Measurements from ENCODE around the gene BORCS6.

The BORCS6 gene

GRCh38 chr17:8210761-8211458 lies 20.9 kb upstream of the BORCS6 start:
- no peak for DNase-seq

DNA sequence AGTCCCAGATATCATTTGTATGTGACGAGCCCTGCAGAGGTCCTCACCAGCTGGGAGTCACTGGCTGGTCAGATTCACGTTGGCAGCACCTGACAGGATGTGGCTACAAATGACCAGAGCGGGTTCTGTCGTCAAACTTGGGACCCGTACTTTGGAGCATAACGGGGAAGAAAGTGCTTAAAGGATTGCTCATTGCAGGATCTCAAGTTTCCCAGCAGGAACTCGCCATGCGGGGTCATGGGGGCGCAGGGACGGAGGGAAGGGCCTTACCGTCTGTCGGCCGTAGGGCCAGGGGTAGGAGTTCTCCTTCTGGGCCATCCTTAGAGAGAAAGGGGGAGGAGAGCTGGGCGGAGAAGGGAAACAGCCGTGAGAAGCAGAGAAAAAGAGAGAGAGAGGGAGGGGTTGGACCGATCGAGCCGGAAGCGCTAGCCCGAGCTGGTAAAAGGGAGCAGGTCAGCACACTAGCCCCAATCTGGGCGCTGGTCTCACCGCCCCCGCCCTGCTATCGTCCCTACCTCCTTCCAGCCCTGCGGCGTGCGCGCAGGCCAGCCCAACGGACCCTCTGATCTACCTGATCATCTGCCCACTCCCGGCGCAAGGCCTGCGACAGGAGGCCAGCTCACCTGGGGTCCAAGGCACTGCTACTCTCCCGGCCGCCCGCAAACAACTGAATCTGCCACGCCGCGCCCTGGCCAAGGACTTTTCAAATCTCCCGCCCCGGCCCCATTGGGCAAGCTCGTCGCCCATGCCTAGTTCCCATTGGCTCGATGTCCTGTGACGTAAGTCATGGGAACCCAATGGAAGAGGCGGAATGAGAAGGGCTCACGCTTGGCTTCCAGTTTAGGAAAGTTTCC lies 20.2 kb upstream of the BORCS6 start, which contains the start of gene AURKB:
Gene AURKB (minus strand): TSS at position 669 of the 854 bp plus-strand sequence. CDS start 351 bp downstream, at position 318.
- peak; percentile 68 for DNase-seq

GRCh38 chr17:8206536-8206935 lies 16.6 kb upstream of the BORCS6 start:
- no peak for DNase-seq

GRCh38 chr17:8204761-8205555 lies 15.0 kb upstream of the BORCS6 start:
- DNase-seq: no peak

DNA sequence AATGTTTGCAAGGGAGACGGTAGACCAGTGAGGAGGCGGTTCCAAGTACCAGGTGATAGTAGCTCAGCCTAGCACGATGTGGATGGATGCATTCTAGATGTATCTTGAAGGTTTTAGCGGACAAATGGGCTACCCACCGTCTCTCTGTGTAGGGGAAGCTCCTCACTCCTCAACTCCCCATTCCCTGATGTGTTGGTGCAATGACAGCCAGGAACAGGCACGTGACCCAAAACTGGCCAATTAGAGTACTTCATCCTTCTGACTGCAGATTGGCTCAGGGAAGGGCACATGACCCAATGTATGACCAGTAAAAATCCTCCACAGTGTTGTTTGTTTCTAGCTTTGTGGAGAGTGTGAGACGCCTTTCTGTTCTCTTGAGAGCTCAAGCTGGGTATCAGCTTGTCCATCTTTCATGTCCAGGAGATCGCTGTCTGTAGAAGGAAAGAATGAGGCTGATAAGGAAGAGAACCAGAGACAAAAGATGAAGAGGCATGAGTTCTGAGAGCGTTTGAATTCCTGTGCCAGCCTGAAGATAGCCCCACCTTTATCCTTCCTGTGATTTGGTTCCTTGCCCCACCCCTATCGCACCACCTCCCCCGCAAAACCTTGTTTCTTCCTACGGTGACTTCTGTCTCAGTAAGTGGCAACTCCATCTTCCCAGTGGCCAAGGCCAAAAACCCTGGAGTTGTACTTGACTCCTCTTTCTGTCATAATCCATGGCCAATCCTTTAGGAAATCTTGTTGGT lies 2.3 kb upstream of the BORCS6 start:
- no peak for DNase-seq

DNA sequence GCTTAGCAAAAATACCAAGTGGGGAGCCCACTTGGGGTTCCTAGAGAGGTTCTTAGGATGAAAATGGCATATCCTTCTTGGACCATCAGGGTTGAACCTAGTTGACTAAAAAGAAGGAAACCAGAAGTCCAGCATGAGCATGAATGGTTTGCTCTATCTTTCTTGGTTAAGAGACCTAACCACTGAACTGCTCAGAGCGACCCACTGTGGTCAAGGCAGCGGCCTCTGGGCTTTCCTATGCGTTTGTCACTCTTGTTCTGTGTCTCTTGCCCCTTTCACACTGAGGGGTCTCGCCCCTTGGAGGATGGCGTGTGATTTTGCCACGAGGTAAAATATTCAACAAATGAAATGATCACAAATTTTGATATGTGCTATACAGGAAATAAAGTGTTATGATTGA lies 526 bp upstream of the BORCS6 start:
- DNase-seq: no peak

DNA sequence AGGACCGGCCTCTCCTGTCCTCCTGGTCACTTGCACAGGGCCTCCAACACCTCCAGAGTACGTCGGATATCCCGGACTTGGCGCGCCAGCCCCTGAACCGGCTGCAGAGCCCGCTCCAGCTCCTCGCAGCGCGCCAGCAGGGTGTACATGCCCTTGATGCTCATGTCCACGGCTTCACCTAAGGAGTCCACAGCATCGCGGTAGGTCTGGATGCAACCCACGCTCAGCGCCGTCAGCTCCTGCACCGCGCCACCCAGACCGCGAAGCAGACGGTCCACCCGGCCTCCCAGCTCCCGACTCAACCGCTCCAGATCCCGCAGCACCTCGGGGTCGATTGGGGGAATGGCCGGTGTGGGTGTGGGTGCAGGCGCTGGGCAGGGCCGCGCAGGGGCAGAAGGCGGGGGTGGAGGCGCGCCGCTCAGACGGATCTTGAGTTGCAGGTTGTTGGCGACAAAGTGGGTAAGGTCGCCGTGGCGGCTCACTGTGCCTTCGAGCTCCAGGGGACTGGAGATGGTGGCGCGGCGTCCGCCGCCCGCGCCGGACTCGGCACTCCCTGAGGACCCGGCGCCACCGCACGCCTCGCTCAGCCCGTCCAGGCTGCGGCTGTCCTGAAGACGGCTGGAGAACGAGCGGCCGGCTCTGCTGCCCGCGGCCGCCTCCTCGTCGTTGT lies 804 bp downstream of the BORCS6 start:
- DNase-seq: no peak

DNA sequence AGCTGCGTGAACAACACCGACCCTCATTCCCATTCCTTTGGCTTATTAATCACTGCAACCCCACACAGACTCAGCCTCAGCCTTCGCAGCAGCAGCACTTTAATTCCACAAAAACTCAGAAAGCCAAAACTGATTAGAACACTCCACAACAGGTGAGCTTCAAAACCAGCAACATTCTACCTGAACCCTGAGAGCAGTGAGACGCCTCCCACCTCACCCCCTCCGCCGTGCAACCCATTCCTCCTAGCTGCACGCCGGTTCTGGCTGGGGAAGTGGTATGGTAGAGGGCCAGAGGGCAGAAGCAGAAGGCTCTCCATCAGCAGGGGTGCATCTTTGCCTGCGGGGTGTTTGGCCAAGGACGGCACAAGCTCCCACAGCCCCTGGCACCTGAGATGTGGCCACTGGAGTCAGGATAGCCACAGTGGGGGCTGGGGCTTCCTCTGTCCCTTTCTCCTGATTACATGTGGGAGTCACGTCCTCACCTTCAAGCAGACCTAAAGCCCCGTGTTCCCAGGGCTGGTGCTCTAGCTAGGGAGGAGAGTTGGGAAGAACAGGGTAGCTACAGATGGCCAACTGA lies 1.6 kb downstream of the BORCS6 start:
- no peak for DNase-seq

- DNase-seq: peak; percentile 34
Measured at GRCh38 chr17:8187517-8188262, 2.3 kb downstream of the BORCS6 start.

DNA sequence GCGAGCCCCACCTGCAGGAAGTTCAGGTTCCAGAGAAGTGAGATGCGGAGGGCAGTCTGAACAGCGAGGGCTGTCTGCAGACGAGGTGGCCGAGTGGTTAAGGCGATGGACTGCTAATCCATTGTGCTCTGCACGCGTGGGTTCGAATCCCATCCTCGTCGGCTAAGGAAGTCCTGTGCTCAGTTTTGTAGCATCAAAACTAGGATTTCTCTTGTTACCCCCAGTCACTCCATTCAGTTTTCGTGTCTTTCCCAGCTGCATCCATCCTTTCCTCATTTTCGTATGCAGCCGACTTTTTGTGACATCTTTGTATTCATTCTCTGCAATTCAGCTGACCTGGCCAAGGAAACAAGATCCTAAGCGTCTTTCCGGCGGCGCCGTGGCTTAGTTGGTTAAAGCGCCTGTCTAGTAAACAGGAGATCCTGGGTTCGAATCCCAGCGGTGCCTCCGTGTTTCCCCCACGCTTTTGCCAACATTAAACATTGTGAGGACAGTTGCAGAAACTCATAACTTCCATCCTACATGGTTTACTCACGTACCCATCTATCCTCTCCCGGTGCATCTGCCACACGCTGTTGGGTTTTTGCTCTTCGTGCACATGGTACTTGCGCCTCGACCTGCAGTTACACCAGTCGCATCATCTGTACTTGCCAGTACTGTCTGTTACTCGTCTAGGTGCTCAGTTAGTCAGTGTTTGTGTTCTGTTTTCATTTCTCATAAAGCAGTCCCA lies 3.0 kb downstream of the BORCS6 start:
- DNase-seq: no peak

- DNase-seq: no peak
Measured at GRCh38 chr17:8186446-8186786, 3.6 kb downstream of the BORCS6 start.

- no peak for DNase-seq
Measured at GRCh38 chr17:8185582-8186445, 4.2 kb downstream of the BORCS6 start.

DNA sequence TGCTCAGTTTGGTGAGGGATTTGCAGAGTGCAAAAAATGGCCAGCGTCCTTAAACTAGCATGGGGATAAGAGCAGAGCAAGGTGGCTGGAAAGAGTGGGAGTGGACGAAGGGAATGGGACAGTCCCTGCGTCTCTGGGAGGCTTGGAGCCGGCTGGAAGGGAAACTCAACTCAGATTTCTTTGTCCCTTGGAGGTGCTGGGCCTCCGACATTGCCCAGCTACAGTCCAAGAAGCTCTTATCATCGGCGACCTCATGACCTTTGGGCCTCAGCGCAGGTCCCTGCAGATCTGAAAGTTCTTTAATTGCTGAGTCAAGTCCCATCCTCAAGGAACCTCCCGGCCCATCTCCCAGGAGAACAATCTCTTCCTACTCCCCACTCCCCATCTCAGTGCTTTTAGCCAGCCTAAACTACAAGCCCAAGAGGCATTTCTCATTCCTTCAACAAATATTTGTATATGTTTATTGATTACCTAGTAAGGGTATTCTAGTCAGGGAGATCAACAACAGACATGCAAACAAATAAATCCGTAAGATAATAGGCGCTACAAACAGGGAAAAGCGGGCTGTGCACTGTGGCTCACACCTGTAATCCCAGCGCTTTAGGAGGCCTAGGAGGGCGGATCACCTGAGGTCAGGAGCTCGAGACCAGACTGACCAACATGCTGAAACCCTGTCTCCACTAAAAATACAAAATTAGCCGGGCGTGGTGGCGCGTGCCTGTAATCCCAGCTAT lies 12.8 kb downstream of the BORCS6 start:
- no peak for DNase-seq

DNA sequence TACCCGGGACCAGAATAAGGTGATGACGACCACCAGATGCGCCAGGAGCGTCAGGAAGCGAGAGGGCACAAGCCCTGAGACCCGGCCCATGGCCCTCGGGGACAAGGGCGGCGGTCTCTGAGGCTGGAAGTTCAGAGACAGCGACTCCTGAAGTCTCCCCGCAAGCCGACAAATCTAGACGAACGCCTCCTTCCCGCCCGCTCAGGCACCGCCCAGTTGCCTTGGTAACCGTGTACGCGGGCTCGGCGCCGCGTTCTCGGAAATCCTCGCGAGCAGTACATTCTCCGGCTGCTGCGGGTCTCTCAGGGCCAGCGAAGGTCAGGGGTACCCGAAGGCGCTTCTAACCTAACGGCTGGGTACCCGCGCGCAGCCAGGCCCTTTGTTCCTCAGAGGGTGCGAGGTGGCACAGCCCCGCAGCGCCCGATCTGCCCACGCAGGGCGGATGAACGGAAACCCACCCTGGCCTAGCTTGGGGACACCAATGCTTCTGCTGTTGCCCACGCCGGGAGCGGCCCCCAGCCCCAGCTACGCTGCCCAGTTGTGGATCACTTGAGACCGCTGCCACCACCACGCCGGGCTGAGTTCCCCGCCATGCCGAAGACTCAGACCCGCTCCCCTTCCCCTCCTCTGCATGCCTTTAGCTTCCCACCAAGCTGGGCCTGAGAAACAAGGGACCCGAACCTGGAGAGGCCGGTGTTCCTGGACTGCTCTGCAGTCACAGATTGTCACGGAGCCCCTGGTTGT lies 13.6 kb downstream of the BORCS6 start, which contains the start of gene TMEM107:
Gene TMEM107 (minus strand): TSS at position 184 of the 744 bp plus-strand sequence. CDS start 94 bp downstream, at position 90.
- no peak for DNase-seq

- no peak for DNase-seq
Measured at GRCh38 chr17:8175795-8176196, 14.2 kb downstream of the BORCS6 start.

- DNase-seq: no peak
Measured at GRCh38 chr17:8173871-8174322, 16.1 kb downstream of the BORCS6 start.

DNA sequence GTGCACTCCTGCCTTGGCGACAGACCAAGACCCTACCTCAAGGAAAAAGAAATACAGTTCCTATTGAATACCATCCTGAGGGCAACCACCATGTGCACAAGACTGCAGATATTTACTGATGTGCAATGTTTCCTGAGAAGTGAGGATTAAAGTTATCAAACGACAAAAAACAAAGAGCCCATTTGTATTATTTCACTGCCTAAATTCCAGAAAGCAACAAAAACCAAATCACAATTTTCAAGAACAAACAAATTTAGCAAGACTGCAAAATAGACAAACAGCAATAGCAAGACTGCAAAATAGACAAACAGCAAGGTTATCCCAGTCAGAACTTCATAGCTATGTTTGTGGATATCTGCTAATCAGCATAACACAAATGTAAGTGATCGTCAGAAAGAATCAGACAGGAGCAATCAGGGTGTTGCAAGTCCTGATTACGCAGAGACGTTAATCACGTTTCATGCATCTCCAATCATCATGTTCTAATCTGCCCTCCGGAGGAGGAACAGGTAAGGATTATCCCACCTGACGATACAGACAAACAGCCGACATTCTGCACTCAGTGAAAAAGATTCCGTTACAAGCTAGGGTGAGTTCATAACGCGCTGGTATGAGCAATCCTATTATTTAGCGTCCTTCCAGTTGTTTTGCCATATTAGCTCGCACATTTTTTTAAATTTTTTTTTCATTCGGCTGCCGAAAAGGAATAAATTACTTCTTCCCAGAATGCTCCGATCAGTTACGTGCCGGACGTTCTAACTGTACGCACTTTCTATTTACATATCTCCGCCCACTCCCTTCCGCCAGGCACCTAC lies 16.7 kb downstream of the BORCS6 start:
- DNase-seq: no peak

Measured in 8988T (cell line).